Astrocyte of the cerebellum (primary cell): ENCODE measurements around the gene DHCR24.

Experiments
- DNase-seq: peaks from one replicate; pipeline ENCODE4 v3.0.0-alpha.2; 2011; ENCODE audit warnings: low read depth
- H3K4me3 ChIP-seq: 2 replicates; pipeline ENCODE4 v1.5.1; 2011; ENCODE audit warnings: mild to moderate bottlenecking, low read depth, low read length, moderate library complexity
- CTCF ChIP-seq: IDR thresholded peaks from 2 replicates; pipeline ENCODE4 v1.5.1; 2012; ENCODE audit warnings: low read length, low read depth, moderate library complexity, mild to moderate bottlenecking; ENCODE audit errors: missing control alignments
- in situ Hi-C: cut with HindIII; loops from 2 replicates; pipeline ENCODE4 v1.10.0; 2017; ENCODE audit warnings: low sequenced_read_pairs

DHCR24 gene

GRCh38 chr1:54906586-54906985, 19.6 kb upstream of the DHCR24 start:
- TF ChIP-seq CTCF = no peak
- in situ Hi-C loops = no loop called here
- no peak overlapping the region for H3K4me3 ChIP-seq
- DNase-seq = no peak

- H3K4me3 ChIP-seq = no peak overlapping the region
- in situ Hi-C loops = no loop called here
These were observed 17.6 kb upstream of the DHCR24 start for GRCh38 chr1:54904476-54905048.

GRCh38 chr1:54894271-54894670, 7.3 kb upstream of the DHCR24 start:
- H3K4me3 ChIP-seq = no peak overlapping the region
- TF ChIP-seq CTCF = no peak
- in situ Hi-C loops = no loop called here
- DNase-seq = no peak

More at GRCh38 chr1:54904476-54905048, 17.6 kb upstream of the DHCR24 start:
- no peak for TF ChIP-seq CTCF
- peak; percentile 28 for DNase-seq

GRCh38 chr1:54892586-54892985, 5.6 kb upstream of the DHCR24 start:
- no peak for DNase-seq
- H3K4me3 ChIP-seq = no peak overlapping the region
- in situ Hi-C loops = no loop called here
- TF ChIP-seq CTCF = no peak

GRCh38 chr1:54889132-54889725, 2.2 kb upstream of the DHCR24 start:
- in situ Hi-C loops = no loop called here
- no peak for TF ChIP-seq CTCF
- DNase-seq = no peak
- H3K4me3 ChIP-seq = no peak overlapping the region

GRCh38 chr1:54888080-54888733, 1.2 kb upstream of the DHCR24 start:
- peak overlapping the region; percentile 83 for H3K4me3 ChIP-seq
- TF ChIP-seq CTCF = no peak
- in situ Hi-C loops = no loop called here

More at GRCh38 chr1:54888080-54888733, 1.2 kb upstream of the DHCR24 start:
- no peak for DNase-seq
